Measurements from ENCODE around the gene AP5Z1.

AP5Z1 gene

DNA sequence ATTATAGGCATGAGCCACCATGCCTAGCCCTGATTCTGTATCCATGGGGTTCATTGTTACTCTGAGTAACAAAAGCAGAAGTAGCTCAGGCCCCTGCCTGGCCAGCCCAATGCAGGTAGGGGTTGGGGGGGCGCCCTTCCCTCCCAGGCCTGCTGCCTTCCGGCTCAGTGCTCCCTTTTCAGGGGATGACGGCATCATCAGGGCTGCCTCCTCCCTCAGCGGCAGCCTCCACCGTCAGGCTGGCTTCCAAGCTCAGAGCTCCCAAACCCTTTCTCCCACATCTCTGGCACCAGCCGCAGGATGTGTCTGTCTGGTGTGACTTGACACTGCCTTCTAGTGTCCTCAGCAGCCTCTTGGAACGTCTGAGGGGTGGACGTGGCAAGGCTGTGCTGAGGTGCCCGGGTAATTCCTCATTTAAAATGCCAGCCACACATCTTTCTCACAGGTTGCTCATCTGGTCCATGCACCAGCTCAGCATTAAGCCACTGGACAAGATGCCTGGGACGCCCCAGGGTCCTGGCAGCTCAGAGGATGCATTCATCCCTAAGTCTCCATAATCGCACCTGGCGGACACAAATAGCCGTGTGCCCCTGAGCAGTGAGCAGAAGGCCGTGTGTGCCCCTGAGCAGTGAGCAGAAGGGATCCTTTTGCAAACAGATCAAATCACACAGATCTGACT lies 48.2 kb downstream of the AP5Z1 start:
- DNase-seq: no peak

DNA sequence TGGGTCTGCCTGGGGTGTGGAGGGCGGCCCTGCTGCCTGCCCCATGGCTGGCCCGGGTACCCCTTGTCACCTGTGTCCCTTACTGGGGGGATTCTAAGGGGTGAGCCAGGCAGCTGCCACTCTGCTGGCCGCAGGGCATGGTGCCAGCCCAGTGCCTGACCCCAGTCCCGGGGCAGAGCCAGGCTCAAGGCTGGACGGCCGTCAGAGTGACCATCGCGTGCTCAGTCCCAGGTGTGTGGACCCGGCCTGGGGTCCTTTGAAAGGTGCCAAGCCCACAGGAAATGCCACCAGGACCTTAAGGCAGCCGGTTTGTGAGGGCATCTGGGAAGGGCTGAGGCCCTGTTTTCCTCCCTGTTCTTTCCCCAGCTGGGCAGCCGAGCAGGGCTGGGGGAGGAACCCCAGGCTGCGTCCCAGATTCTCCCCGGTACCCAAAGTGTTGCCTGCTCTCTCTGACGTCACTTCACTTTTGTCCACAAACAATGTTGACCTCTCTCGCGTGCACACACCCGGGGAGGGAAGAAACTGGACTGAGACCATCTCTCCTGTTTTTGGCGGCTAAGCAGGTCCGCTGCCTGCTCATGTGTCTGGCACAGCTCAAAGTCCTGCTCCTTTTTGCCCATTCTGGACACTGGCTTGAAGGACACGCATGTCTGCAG lies 48.8 kb downstream of the AP5Z1 start:
- no peak for DNase-seq

- no peak for DNase-seq
These were observed 49.7 kb downstream of the AP5Z1 start for GRCh38 chr7:4825081-4825480.

DNA sequence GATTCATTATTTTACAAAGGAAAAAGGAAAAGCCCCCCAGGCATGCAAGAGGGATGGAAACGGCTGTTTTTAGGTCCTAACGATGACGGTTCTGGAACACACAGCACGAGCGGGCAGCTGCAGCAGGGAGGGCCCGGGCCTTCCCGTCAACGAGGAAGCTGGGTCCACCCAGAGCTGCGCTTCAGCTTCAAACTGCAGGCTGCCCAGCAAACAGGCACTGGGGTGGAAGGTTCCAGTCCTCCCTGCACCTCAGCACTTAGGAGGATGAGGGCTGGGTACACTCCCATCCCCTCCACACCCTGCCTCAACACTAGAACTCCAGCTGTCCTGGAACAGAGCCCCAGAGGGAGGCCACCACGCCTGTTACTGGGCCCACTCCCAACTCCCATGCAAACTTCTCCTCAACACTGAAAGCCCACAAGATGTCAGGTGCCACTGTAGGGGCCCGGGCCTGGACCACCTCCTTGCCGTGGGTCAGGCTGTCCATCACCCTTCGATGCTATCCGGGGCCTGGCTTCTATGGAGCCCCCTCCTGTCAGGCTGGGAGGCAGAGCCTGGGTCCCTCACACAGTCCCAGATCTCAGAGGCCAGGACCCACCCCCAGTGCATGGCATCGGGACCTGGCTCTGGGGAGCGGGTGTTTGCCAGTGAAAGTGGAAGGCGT lies 53.4 kb downstream of the AP5Z1 start:
- DNase-seq: no peak

- DNase-seq: peak; percentile 12
These were observed 54.8 kb downstream of the AP5Z1 start for GRCh38 chr7:4830176-4830575.

DNA sequence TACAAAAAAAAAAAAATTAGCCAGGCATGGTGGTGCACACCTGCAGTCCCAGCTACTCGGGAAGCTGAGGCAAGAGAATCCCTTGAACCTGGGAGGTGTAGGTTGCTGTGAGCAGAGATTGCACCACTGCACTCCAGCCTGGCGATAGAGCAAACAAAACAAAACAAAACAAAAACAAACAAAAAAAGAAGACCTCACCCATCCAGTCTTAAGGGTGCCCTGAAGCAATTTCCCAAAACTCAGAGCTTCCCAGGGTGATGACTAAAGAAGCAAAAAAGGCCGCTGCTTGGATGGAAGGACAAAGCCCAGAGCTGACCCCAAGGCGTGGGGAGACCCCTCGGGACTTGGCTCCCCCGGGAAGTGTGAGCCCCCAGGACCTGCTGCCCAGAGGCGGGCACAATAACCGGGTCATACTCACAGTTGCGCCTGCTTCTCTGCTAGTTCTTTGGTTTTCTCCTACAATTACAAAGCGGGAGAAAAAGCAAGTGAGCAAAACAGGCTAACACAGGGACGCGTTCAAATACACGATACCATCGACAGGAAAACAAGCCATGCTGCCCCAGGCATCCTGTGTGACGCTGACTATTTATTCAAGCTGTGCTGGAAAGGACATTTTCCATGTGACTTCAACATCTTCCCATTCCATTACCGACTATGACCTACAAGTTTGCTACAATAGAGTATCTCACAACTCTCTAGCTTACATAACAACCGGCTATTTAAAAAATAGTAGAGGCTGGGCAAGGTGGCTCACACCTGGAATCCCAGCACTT lies 56.5 kb downstream of the AP5Z1 start:
- no peak for DNase-seq

DNA sequence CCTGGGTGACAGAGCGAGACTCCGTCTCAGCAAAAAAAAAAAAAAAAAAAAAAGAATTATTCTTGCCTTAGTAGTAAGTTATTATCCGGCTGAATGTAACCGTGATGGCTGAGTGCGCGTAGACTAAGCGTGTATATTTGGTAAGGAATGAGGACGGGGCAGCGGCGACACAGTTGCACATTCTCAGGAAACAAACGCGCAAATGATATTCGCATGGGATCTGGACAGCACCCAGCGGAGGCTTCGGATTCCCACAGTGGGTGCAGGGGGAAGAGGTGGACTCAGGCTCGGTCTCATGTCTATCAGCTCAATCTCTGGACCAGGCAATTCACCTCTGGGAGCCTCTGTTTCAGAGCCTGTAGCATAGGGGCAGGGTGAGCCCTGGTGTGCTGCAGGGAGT lies 57.3 kb downstream of the AP5Z1 start:
- no peak for DNase-seq

DNA sequence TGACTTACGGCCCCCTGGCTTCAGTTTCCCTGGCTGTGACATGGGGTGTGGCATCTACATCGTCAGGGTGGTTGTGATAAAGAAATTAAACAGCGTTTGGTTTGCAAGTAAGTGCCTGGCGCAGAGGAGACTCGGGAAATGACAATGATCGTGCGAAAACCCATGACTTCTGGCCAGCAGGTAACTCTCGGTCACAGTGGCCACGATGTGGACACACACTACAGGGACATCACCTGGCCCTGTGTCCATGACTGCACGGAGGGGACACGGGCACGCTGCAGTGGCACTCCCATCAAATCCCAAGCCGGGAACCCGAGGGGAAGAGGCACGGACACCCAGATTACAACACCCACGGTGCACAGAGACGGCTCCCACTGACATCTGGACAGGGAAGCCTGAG lies 57.8 kb downstream of the AP5Z1 start:
- no peak for DNase-seq

DNA sequence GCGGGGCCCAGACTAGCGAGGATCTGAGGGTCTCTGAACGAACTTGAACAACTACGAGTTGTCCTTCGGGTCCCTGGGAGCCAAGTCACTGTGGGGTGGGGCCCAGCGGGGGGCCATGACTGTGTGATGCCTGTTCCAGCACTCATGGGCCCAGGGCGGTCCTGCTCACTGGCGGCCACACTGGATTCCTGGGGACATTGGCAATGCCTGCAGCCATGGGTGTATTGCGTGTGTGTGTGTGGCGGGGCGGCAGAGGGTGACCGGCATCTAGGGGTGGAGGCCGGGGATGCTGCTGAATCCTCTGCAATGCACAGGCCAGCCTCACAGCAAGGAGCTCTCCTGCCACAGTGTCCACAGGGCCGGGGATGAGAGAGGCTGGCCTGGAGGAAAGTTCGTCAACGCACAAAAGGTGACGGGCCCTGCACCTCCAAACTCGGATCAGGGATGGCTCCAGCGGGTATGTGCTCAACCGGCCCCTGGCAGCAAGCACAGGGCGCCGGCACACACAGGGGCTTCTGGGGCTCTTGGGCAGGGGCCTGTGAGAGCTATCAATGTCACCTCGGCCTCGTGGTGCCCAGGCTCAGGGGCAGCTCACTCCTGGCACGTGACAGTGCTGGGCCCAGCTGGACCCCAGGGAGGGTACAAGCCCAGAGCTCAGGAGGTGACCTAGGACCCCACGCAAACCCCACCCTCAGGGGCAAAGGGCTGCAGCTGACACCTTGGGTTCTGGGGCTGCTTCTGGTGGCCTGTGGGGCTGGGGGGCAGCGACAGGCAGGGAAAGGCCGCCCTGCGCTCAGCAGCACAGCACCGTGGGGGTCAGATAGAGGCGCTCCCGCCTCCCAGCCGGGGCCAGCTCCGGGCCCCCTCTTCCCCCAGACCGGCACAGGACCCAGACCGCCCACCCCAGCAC lies 58.5 kb downstream of the AP5Z1 start:
- no peak for DNase-seq

DNA sequence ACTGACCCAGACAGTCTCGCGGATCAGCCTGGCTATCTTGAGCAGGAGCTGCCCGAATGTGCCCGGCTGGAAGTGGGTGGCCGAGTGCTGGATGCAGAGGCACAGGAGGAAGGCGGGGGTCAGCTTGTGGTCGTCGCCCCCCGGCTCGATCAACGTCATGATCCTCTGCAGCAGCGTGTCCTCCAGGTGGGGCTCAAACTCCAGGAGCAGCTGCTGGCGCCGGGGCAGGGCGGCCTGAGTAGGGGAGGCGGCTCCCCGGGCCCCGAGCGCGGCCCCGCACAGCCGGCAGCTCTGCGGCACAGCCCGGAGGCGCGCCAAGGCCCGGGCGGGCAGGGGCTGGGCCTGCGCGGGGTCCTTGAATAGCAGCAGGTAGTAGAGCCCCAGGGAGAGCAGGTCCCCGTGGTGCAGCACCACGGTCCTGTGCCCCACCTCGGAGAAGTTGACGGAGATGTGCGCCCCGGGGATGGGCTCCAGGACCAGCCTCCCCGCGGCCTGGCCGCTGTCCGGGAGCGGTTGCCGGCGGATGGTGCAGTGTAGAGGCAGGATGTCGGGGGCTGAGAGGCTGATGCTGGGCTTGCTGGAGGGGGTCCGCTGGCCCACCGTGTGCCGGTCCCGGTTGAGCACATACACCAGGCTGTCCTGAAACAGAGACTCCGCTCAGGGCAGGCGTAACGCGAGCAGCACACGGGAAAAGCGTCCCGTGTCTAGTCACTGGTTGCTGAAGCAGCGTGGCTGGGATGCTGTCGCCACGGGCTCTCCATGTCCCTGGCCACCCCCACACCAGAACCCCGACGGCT lies 59.4 kb downstream of the AP5Z1 start:
- DNase-seq: no peak

DNA sequence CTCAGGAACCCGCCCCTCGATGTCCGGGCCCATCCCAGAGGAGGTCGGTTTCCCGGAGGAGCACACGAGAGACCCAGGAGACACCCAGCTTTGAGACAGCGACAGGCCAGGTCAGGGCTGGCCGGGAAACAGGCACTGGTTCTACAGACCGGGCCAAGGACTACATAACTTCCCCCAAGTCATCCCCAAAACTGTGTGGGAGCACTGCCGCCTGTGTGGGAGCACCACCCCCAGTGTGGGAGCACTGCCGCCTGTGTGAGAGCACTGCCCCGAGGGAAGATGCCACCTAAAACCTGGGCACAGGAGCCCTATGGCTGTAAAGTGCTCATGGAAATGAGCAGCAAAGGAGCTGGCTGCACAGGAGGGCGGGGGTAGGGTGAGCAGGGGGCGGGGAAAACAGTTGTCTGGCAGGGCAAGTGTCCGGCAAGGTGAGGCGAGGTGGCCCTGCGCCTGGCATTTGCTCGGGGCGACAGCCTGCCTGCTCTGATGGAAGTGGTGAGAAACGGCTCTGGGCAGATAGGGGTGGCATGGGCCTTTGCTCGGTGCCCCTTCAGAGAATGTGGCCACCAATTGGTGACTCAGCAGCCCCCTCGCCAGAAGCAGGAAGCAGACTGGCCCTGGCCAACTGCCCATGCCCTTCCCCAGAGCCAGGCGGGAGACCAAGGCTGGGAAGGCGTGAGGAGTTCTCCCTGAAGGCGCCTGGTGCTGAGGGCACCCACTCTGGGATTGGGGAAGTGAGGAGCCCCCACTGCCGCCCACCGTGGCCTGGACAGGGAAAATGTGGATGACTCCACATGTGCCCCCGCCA lies 60.2 kb downstream of the AP5Z1 start:
- DNase-seq: no peak

GRCh38 chr7:4836206-4836661 lies 60.8 kb downstream of the AP5Z1 start:
- DNase-seq: no peak

DNA sequence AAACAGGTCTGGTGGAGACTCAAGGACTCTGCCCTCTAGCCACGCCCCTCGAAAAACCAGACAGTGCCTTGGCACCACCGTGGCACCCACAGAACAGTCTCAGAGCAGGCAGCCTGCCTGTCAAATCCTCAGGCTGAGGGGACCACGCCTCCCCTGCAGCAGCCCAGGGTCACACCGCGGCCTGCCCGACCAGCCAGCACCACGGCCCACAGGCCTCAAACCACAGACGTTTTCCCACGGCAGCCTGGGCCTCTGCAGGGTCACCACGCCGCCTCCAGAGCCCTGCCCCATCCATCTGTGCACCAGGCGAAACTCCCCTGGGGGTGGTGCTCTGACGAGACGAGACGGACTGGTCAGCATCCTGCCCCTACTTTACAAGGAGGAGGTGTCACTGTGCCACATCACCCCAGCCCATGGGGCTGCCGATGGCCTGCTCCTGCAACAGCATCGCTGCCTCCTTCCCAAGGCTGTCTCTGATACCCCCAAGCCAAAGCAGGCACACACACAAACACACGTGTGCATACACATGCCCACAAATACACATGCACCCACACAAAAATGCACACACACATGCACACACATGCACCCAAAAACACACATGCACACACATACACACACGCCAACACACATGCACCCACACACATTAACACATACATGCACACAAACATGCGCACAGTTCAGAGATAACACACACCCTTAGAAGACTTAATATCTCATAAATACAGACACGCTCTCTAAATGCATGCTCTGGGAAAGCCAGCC lies 61.8 kb downstream of the AP5Z1 start:
- peak; percentile 71 for DNase-seq

- DNase-seq: peak; percentile 20
These were observed 62.6 kb downstream of the AP5Z1 start for GRCh38 chr7:4837803-4838625.

DNA sequence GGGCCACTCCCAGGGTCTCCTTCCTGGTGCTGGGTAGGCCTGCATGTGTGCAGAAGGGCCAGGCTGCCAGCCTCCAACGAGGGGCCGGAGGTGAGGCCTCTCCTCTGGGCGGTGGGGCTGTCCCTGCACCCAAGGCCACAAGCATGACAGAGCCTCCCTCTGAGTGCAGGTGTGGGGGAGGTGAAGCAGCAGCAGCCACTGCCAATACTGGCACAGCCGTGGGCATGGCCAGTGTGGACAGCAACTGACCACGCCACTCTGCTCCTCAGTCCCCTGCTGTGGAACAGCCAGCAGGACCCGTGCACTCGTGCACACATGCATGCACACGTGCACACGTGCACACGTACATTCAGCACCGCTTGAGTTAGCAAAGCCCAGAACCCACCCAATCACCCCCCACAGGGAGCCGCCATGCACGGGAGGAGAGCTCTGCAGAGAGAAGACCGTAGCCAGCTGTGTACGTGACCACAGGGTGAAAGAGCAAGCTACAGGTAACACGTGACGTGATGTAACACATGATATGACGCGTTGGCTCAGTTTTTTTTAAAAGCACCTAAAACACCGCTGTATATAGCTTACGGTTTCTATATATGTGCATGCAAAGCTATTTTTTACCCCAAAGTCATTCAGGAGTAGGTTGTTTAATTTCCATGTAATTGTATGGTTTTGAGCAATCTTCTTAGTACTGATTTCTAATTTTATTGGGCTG lies 63.4 kb downstream of the AP5Z1 start:
- DNase-seq: no peak

DNA sequence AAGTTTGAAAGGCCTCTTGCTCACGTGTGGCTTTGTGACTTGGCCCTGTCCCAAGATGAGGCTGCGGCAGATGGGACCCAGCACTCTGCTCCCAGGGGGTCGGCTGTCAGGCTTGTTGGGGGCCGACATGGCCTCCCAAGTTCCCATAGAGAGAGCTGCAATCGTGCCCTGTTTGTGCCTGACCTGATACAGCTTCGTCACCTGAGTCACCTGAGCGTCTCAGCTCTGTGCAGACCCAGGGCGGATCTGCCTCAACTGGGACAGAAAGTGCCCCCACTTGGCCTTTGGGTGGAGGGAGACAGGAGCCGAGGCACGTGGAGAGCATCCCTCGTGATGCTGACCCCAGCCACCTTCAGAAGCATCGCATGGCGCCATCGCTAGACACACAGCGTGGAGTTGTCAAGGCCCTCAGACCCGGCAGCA lies 64.7 kb downstream of the AP5Z1 start:
- DNase-seq: no peak
